ENCODE measurements around the gene BMP3.

The BMP3 gene

DNA sequence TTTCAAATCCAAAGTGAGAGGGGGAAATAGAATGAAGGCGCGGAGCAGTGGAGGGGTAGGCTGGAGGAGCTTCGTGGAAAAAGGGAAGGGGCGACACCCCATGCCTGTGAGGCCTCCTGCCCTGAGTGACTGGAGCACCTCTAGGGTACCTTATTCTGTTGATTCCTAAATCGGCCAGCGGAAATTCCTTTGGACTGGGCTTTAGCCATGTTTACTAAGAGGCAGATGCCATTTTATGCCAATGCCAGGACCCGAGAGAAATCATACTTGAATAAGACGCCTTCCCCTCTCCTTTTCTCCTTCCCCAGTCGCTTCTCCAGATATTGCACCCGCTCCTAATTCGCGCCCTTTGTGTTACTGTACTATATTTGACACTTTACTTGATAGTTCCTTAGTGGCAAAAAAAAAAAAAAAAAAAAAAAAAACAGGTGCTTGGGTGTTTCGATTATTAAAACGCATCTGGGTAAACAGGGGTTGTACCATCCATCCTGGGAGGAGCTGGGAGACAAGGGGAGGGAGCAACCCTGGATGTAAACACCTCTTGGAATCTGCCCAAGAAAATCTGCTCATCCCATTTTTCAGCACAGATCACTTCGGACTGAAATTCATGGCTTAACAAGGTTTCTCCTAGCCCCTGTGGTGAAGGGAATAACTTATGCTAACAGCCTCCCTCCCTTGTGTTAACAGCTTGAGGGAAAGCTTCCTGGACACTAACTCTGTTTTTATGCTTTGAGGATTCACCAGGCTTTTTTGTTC, 1.5 kb downstream of the BMP3 start:
- no peak for ATAC-seq (ENCODE audit: low read depth)
- H3K27ac Mint-ChIP-seq = peak overlapping the region; percentile 14

DNA sequence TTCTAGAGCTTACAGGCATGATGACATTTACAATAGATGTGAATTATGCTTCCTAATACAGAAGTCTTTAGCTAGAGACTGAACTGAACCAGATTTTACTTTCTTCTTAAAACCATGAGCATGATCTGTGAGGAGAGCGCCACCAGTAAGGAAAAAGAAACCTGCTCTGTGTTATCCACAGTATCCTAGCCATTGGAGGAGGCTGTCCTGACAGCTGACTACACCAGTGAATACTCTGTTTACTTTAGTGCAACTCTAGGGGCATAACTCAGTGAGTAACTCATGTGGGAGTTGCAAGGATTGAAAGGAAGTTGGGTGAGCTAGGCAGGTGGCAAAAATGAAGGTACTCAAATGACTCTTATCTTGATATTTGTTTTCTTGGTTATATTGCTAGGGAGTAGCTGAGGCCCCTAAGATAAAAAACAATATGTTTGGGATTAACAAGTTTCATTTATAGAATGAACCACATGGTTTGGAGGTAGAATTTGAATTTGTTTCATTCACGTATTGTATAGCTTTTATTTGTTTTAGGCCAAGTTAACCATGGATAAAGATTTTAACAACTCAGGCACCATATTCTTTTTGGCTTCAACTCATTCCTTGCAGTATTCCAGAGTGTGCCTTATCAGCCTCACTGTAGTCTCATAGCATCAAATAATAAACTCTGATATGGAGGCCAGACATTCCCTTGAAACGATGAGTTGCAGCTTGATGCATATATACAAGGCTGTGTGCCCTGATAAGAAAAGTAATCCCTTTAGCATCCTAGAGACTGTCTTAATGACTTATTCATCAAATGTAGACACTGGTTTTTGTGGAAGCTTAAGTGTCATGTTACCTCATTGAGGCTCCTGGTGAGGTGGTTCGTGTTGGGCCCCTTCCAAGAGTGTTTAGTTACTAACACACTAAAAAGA, 2.5 kb downstream of the BMP3 start:
- no peaks in the 10 kb centered on the region for H3K36me3 Mint-ChIP-seq
- H3K27me3 Mint-ChIP-seq = peaks cover 25% of the 10 kb centered on the region
- no peak for ATAC-seq (ENCODE audit: low read depth)

More for the DNA sequence above, 1.5 kb downstream of the BMP3 start:
- Mint-ChIP-seq H3K9me3 (no peaks in the 10 kb centered on the region), H3K36me3 (no peaks in the 10 kb centered on the region), H3K27me3 (peaks cover 25% of the 10 kb centered on the region), H3K4me3 (peak overlapping the region; percentile 80), H3K4me1 (peaks cover 19% of the 10 kb centered on the region)
- no peak for DNase-seq (ENCODE audit: low spot score in 2 of 2)

GRCh38 chr4:81038636-81039350, 8.3 kb downstream of the BMP3 start:
- DNase-seq (ENCODE audit: low spot score in 2 of 2) = no peak
- Mint-ChIP-seq H3K27ac (no peak overlapping the region), H3K4me3 (no peak overlapping the region), H3K36me3 (no peaks in the 10 kb centered on the region), H3K4me1 (no peaks in the 10 kb centered on the region), H3K27me3 (peaks cover 2% of the 10 kb centered on the region), H3K9me3 (no peaks in the 10 kb centered on the region)
- no peak for ATAC-seq (ENCODE audit: low read depth)

More for the DNA sequence above, 2.5 kb downstream of the BMP3 start:
- no peaks in the 10 kb centered on the region for H3K9me3 Mint-ChIP-seq
- H3K4me1 Mint-ChIP-seq = peaks cover 19% of the 10 kb centered on the region
- no peak overlapping the region for H3K4me3 Mint-ChIP-seq
- DNase-seq (ENCODE audit: low spot score in 2 of 2) = no peak
- H3K27ac Mint-ChIP-seq = no peak overlapping the region

DNA sequence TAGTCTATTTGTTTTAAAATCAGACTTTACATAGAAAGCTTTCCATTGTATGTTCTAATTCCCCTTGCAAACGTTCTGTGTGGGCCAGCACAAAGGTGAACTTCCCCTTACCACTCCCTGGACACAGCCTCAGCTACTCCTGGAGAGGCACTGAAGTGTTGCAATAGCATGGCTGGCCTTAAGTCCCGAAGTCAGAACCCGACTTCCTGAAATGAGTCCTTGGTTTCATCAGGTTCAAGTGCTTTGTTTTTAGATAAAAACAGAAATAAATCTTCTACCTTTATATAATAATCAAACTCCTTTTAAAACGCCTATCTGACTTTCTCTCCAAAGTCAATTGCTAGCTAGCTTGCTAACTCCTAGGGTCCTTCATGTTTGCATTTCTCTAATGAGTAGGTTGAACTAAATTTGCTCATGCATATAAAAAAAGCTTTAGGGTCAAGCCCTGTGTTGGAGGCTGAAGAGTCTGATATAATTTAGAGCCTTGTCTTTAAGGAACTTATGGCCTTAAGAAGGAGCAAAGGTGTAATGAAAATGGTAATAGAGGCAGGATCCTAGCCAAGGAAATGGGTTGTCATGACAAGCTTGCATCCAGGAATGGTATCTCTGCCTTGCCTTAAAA, 9.0 kb downstream of the BMP3 start:
- no peaks in the 10 kb centered on the region for H3K27me3 Mint-ChIP-seq
- H3K4me1 Mint-ChIP-seq = no peaks in the 10 kb centered on the region
- H3K9me3 Mint-ChIP-seq = no peaks in the 10 kb centered on the region
- DNase-seq (ENCODE audit: low spot score in 2 of 2) (no peak), ATAC-seq (ENCODE audit: low read depth) (no peak)
- H3K27ac Mint-ChIP-seq = no peak overlapping the region
- no peak overlapping the region for H3K4me3 Mint-ChIP-seq
- no peaks in the 10 kb centered on the region for H3K36me3 Mint-ChIP-seq

DNA sequence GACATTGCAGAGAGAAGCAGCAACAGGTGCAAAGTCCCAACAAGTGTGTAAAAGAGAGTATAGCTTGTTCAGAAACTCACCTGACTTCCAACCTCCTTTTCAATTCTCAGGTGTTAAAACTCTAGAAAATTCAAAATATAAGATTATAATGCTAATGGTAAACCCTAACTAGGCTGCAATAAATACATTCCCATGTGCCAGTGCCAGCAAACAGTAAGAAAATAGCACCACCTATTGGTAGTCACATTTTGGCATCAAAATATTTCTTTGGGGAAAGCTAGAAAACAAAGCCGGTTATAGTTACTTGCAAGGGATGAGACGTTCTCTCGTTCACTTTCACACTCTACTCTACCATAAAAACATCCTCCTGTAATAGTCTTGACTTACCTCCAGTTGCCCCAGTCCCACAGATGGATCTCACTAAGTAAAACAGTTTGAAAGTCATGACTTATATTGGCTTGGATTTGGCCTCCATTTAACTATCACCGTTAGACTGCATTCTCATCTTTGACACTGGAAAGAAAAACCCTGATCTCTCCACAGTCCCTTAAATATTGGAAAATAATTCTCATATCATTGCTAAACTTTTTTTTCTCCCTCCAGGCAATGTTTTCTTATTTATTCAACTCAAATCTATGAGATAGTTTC, 9.6 kb downstream of the BMP3 start:
- no peak overlapping the region for H3K27ac Mint-ChIP-seq
- ATAC-seq (ENCODE audit: low read depth) = peak; percentile 32

GRCh38 chr4:81042578-81043365, 12.3 kb downstream of the BMP3 start:
- DNase-seq (ENCODE audit: low spot score in 2 of 2) = no peak
- Mint-ChIP-seq H3K27ac (no peak overlapping the region), H3K9me3 (no peaks in the 10 kb centered on the region), H3K27me3 (peaks cover 7% of the 10 kb centered on the region), H3K36me3 (no peaks in the 10 kb centered on the region), H3K4me1 (no peaks in the 10 kb centered on the region), H3K4me3 (no peak overlapping the region)
- no peak for ATAC-seq (ENCODE audit: low read depth)

More for the DNA sequence above, 9.6 kb downstream of the BMP3 start:
- H3K27me3 Mint-ChIP-seq = no peaks in the 10 kb centered on the region
- no peak overlapping the region for H3K4me3 Mint-ChIP-seq
- peak in 1 of 2 donors; percentile 48 for DNase-seq (ENCODE audit: low spot score in 2 of 2)
- no peaks in the 10 kb centered on the region for H3K4me1 Mint-ChIP-seq
- no peaks in the 10 kb centered on the region for H3K36me3 Mint-ChIP-seq
- no peaks in the 10 kb centered on the region for H3K9me3 Mint-ChIP-seq

DNA sequence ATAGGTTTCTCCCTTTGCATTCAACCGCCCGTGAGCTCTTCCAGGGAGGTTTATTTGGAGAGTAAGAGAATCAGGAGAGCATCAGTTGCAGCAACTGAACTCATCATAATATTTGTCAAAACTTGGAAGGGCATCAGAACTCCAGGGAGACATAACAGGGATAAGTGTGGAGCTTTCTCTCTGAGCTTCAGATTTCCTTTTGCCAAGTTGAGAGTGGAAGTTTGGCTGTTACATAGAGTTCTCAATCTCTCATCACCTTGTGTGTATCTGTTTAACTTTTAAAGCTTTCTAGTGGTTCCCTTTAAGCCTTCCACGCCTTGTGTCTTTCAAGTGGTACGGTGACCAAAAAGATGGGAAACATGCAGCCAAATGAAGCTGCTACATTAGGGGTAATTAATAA, 18.8 kb downstream of the BMP3 start:
- DNase-seq (ENCODE audit: low spot score in 2 of 2) (no peak), ATAC-seq (ENCODE audit: low read depth) (no peak)
- H3K9me3 Mint-ChIP-seq = no peaks in the 10 kb centered on the region
- peaks cover 7% of the 10 kb centered on the region for H3K4me1 Mint-ChIP-seq
- peaks cover 7% of the 10 kb centered on the region for H3K27me3 Mint-ChIP-seq
- H3K4me3 Mint-ChIP-seq = no peak overlapping the region
- no peak overlapping the region for H3K27ac Mint-ChIP-seq
- no peaks in the 10 kb centered on the region for H3K36me3 Mint-ChIP-seq

GRCh38 chr4:81049907-81050306, 19.4 kb downstream of the BMP3 start:
- DNase-seq (ENCODE audit: low spot score in 2 of 2) (no peak), ATAC-seq (ENCODE audit: low read depth) (no peak)
- no peaks in the 10 kb centered on the region for H3K9me3 Mint-ChIP-seq
- H3K36me3 Mint-ChIP-seq = no peaks in the 10 kb centered on the region
- H3K4me1 Mint-ChIP-seq = peaks cover 7% of the 10 kb centered on the region
- peaks cover 7% of the 10 kb centered on the region for H3K27me3 Mint-ChIP-seq
- H3K27ac Mint-ChIP-seq = no peak overlapping the region
- H3K4me3 Mint-ChIP-seq = no peak overlapping the region

DNA sequence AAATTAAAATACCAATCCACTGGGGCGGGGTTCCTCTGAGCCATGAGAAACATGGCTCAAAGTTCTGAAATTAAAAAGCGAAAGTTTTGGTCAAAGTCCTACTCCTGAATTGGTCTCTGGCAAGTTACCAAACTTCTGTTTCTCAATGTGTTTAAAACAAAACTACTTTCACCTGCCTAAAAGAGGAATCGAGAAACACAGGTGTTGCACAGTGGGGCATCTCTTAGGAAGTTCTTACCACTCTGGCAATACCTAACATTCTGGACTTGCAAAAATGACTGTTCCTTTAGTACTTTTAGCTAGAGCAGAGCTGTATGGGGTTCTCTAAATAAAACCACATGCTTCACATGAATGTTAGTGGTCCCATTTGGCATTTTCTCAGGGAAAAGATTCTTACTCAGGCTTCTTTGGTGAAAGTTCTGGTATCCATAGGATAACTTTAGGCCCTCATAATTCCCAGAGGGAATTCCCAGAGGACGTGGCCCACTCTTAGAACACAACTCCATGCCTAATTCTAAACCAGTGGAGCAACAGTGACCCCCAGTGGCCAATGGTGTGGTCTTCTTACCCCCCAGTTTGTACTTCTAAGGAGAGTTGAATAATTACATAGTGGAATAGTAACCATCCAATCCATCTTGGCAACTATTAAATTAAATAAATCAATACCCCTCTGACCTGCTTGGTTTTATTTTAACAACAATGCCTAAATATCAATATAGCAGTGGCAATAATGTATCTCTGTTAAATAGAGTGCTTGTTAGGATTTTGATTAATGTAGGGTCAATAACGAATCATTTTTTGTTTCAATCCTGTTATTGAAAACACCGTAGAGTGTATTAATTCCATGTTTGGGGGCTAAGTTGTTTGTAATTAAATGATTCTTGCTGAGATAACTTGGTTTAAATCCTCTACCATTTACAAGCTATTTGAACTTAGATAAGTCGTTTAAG, 21.9 kb downstream of the BMP3 start:
- no peak overlapping the region for H3K4me3 Mint-ChIP-seq
- no peaks in the 10 kb centered on the region for H3K27me3 Mint-ChIP-seq
- ATAC-seq (ENCODE audit: low read depth) (peak; percentile 97), DNase-seq (ENCODE audit: low spot score in 2 of 2) (peak; percentile 51 to 59)
- no peaks in the 10 kb centered on the region for H3K9me3 Mint-ChIP-seq
- H3K4me1 Mint-ChIP-seq = peaks cover 7% of the 10 kb centered on the region
- no peak overlapping the region for H3K27ac Mint-ChIP-seq
- H3K36me3 Mint-ChIP-seq = no peaks in the 10 kb centered on the region

GRCh38 chr4:81058621-81059020, 28.1 kb downstream of the BMP3 start:
- no peak overlapping the region for H3K4me3 Mint-ChIP-seq
- no peaks in the 10 kb centered on the region for H3K9me3 Mint-ChIP-seq
- ATAC-seq (ENCODE audit: low read depth) (no peak), DNase-seq (ENCODE audit: low spot score in 2 of 2) (no peak)
- H3K4me1 Mint-ChIP-seq = no peaks in the 10 kb centered on the region
- no peaks in the 10 kb centered on the region for H3K36me3 Mint-ChIP-seq
- H3K27ac Mint-ChIP-seq = no peak overlapping the region
- peaks cover 2% of the 10 kb centered on the region for H3K27me3 Mint-ChIP-seq

- Mint-ChIP-seq H3K27me3 (peaks cover 4% of the 10 kb centered on the region), H3K9me3 (no peaks in the 10 kb centered on the region), H3K36me3 (no peaks in the 10 kb centered on the region), H3K4me1 (no peaks in the 10 kb centered on the region), H3K27ac (no peak overlapping the region), H3K4me3 (no peak overlapping the region)
- ATAC-seq (ENCODE audit: low read depth) (no peak), DNase-seq (ENCODE audit: low spot score in 2 of 2) (no peak)
Measured at GRCh38 chr4:81060587-81061343, 30.3 kb downstream of the BMP3 start.

Measured in memory B cell (primary cell).